ENCODE data around the gene MLH3. TPM values are rescaled to one million over a fixed set of nuclear protein-coding genes. Genes with fewer than 3 reads are reported as not detected.
"Not testable (repeated sequence)": the region's sequence is repeated elsewhere in the genome, so short reads cannot be mapped to it uniquely, and the experiment has no call there.

Gene MLH3
- total RNA-seq, 1 experiment from 2014 or later: 48.7 TPM

DNA sequence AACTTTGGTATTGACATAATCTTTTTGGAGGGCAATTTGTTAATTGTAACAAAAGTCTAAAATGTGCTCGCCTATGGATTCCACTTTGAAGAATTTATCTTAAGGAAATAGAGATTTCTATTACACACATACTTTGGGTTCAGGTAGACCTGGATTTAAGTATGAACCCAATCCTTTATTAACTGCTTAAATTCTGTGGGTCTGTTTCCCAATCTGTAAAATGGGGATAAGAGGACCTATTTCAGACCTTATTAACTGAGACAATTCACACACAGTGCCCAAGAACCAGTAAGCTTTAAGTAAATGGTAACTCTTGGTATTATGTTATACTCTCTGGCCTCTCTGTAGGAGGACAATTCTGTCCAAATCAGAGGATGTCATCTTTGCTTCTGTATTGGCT, 49.4 kb downstream of the MLH3 start:
- Histone ChIP-seq H3K9me3 (ENCODE audit: insufficient read depth, low read depth) (no peaks in the 10 kb centered on the region), H2AFZ (peak overlapping the region; percentile 94), H4K20me1 (ENCODE audit: insufficient read depth) (no peaks in the 10 kb centered on the region), H3F3A (ENCODE audit: insufficient read depth, low read depth) (peaks cover 33% of the 10 kb centered on the region), H3K4me3 (peak overlapping the region; percentile 79), H3K4me1 (replicated peaks; ENCODE audit: insufficient read depth) (peaks cover 24% of the 10 kb centered on the region), H3K9me2 (ENCODE audit: insufficient read depth) (no peaks in the 10 kb centered on the region), H3K4me2 (peak overlapping the region; percentile 96), H3K27ac (0 out of 2 replicates have a peak overlapping the region, but pooled peaks have one; percentile 10), H3K79me2 (ENCODE audit: low read depth) (peaks cover 24% of the 10 kb centered on the region), H3K36me3 (ENCODE audit: low read depth) (peaks cover 23% of the 10 kb centered on the region), H3K27me3 (ENCODE audit: insufficient read depth, low read depth) (no peaks in the 10 kb centered on the region)
- TF ChIP-seq EZH2 (IDR thresholded peaks at IDR 0.05; ENCODE audit: low read depth): no peak
- TF ChIP-seq, protein P1, sequence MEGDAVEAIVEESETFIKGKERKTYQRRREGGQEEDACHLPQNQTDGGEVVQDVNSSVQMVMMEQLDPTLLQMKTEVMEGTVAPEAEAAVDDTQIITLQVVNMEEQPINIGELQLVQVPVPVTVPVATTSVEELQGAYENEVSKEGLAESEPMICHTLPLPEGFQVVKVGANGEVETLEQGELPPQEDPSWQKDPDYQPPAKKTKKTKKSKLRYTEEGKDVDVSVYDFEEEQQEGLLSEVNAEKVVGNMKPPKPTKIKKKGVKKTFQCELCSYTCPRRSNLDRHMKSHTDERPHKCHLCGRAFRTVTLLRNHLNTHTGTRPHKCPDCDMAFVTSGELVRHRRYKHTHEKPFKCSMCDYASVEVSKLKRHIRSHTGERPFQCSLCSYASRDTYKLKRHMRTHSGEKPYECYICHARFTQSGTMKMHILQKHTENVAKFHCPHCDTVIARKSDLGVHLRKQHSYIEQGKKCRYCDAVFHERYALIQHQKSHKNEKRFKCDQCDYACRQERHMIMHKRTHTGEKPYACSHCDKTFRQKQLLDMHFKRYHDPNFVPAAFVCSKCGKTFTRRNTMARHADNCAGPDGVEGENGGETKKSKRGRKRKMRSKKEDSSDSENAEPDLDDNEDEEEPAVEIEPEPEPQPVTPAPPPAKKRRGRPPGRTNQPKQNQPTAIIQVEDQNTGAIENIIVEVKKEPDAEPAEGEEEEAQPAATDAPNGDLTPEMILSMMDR (conservative IDR thresholded peaks at IDR 0.05): no peak
- POLR2A ChIA-PET (ENCODE audit: unreplicated experiment): interaction anchor here (0.5 to 0.6 kb wide), 4 partner anchors 47 to 513 kb away, joined by 3 to 6 read pairs (median 3); partner anchors contain the start of gene PGF
- no peak for DNase-seq
- CTCF ChIA-PET: interaction anchor here (1.0 kb wide), 1 partner anchor 56 kb away, joined by 4 read pairs; no protein-coding TSS in a partner anchor
- intact Hi-C loops (cut with micrococcal nuclease; ENCODE audit: unreplicated experiment): loop anchor here (1.0 to 2.0 kb wide), 6 partner anchors 14 to 67 kb away; partner anchors contain the start of genes MLH3, PGF and ZC2HC1C
- no TSS peak for BruUV-seq (replicated peaks)

DNA sequence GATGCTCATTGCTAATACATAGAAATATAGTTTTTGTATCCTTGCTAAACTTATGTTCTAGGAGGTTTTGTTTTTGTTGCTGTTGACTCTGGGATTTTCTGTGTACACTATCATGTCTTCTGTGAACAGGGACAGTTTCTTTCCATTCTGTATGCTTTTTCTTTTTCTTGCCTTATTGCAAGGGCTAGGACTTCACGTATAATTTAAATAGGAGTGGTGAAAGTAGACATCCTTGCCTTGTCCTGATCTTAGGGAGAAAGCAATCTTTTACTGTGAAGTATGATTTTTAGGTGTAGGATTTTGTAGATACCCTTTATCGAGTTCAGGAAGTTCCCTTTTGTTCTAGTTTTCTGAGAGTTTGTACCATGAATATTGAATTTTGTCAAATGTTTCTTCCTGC, 50.0 kb downstream of the MLH3 start:
- H3K4me2 ChIP-seq: no peak overlapping the region
- H3K27ac ChIP-seq: no peak overlapping the region
- ChIA-PET CTCF (no interaction called here), POLR2A (ENCODE audit: unreplicated experiment) (no interaction called here)
- peaks cover 16% of the 10 kb centered on the region for H3K36me3 ChIP-seq (ENCODE audit: low read depth)
- peaks cover 26% of the 10 kb centered on the region for H3F3A ChIP-seq (ENCODE audit: insufficient read depth, low read depth)
- no peaks in the 10 kb centered on the region for H3K27me3 ChIP-seq (ENCODE audit: insufficient read depth, low read depth)
- no peaks in the 10 kb centered on the region for H3K9me2 ChIP-seq (ENCODE audit: insufficient read depth)
- H3K9me3 ChIP-seq (ENCODE audit: insufficient read depth, low read depth): peaks cover 5% of the 10 kb centered on the region; the same call in 1 of the 2 replicates
- no peak for DNase-seq
- no peaks in the 10 kb centered on the region for H4K20me1 ChIP-seq (ENCODE audit: insufficient read depth)
- H2AFZ ChIP-seq: no peak overlapping the region
- intact Hi-C loops (cut with micrococcal nuclease; ENCODE audit: unreplicated experiment): no loop called here
- peaks cover 24% of the 10 kb centered on the region for H3K4me1 ChIP-seq (replicated peaks; ENCODE audit: insufficient read depth)
- BruUV-seq (replicated peaks): no TSS peak
- peaks cover 24% of the 10 kb centered on the region for H3K79me2 ChIP-seq (ENCODE audit: low read depth)
- TF ChIP-seq, protein P1 (conservative IDR thresholded peaks at IDR 0.05): no peak
- no peak for TF ChIP-seq EZH2 (IDR thresholded peaks at IDR 0.05; ENCODE audit: low read depth)
- H3K4me3 ChIP-seq: no peak overlapping the region

DNA sequence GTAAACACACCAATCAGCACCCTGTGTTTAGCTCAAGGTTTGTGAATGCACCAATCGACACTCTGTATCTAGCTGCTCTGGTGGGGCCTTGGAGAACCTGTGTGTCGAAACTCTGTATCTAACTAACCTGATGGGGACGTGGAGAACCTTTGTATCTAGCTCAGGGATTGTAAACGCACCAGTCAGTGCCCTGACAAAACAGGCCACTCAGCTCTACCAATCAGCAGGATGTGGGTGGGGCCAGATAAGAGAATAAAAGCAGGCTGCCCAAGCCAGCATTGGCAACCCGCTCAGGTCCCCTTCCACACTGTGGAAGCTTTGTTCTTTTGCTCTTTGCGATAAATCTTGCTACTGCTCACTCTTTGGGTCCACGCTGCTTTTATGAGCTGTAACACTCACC, 55.5 kb downstream of the MLH3 start:
- CTCF ChIA-PET; H3F3A ChIP-seq (ENCODE audit: insufficient read depth, low read depth); H3K4me2 ChIP-seq; intact Hi-C loops (cut with micrococcal nuclease; ENCODE audit: unreplicated experiment); H3K36me3 ChIP-seq (ENCODE audit: low read depth); H3K79me2 ChIP-seq (ENCODE audit: low read depth); H3K27ac ChIP-seq; H3K27me3 ChIP-seq (ENCODE audit: insufficient read depth, low read depth); DNase-seq; H3K4me3 ChIP-seq; H2AFZ ChIP-seq; POLR2A ChIA-PET (ENCODE audit: unreplicated experiment); H3K9me3 ChIP-seq (ENCODE audit: insufficient read depth, low read depth); BruUV-seq (replicated peaks); H3K9me2 ChIP-seq (ENCODE audit: insufficient read depth); H4K20me1 ChIP-seq (ENCODE audit: insufficient read depth): not testable (repeated sequence)
- peaks cover 13% of the 10 kb centered on the region for H3K4me1 ChIP-seq (replicated peaks; ENCODE audit: insufficient read depth)

DNA sequence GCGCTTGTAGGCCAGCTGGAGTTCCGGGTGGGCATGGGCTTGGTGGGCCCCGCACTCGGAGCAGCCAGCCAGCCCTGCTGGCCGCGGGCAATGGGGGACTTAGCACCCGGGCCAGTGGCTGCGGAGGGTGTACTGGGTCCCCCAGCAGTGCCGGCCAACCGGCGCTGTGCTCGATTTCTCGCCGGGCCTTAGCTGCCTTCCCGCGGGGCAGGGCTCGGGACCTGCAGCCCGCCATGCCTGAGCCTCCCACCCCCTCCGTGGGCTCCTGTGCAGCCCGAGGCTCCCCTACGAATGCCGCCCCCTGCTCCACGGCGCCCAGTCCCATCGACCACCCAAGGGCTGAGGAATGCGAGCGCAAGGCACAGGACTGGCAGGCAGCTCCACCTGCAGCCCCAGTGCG, 57.1 kb downstream of the MLH3 start:
- CTCF ChIA-PET; H3K9me2 ChIP-seq (ENCODE audit: insufficient read depth); H3K79me2 ChIP-seq (ENCODE audit: low read depth); intact Hi-C loops (cut with micrococcal nuclease; ENCODE audit: unreplicated experiment); H3K36me3 ChIP-seq (ENCODE audit: low read depth); H3K27ac ChIP-seq; H3K9me3 ChIP-seq (ENCODE audit: insufficient read depth, low read depth); H4K20me1 ChIP-seq (ENCODE audit: insufficient read depth); H3K27me3 ChIP-seq (ENCODE audit: insufficient read depth, low read depth); BruUV-seq (replicated peaks); H2AFZ ChIP-seq; H3K4me3 ChIP-seq; H3F3A ChIP-seq (ENCODE audit: insufficient read depth, low read depth); POLR2A ChIA-PET (ENCODE audit: unreplicated experiment); DNase-seq; H3K4me2 ChIP-seq: not testable (repeated sequence)
- peaks cover 14% of the 10 kb centered on the region for H3K4me1 ChIP-seq (replicated peaks; ENCODE audit: insufficient read depth)

Measured in PC-9 (cell line).